Esophagus muscularis mucosa (tissue), 3 donors: ENCODE measurements around the gene GPR101.

Source experiments
- CTCF ChIP-seq, 3 experiments: fragments of 200-600 bp in 2 of 3; fragments of 450-650 bp in 1 of 3; sonication (generic) in 2 of 3; IDR thresholded peaks; one replicate each; pipeline ENCODE4 v1.5.1; 2017 to 2019; ENCODE audit warnings: antibody characterized with exemption in 3 of 3, mild to moderate bottlenecking in 2 of 3, moderate library complexity in 1 of 3
- POLR2A ChIP-seq: fragments of 450-650 bp; IDR thresholded peaks from one replicate; pipeline ENCODE4 v1.6.1; 2017; ENCODE audit warnings: antibody characterized with exemption, moderate library complexity, mild to moderate bottlenecking, low read depth
- POLR2AphosphoS5 ChIP-seq, 2 donors: sonication (generic); formaldehyde crosslinking; IDR thresholded peaks; one replicate each; pipeline ENCODE4 v1.6.1; 2017; ENCODE audit warnings: antibody characterized with exemption in 2 of 2

DNA sequence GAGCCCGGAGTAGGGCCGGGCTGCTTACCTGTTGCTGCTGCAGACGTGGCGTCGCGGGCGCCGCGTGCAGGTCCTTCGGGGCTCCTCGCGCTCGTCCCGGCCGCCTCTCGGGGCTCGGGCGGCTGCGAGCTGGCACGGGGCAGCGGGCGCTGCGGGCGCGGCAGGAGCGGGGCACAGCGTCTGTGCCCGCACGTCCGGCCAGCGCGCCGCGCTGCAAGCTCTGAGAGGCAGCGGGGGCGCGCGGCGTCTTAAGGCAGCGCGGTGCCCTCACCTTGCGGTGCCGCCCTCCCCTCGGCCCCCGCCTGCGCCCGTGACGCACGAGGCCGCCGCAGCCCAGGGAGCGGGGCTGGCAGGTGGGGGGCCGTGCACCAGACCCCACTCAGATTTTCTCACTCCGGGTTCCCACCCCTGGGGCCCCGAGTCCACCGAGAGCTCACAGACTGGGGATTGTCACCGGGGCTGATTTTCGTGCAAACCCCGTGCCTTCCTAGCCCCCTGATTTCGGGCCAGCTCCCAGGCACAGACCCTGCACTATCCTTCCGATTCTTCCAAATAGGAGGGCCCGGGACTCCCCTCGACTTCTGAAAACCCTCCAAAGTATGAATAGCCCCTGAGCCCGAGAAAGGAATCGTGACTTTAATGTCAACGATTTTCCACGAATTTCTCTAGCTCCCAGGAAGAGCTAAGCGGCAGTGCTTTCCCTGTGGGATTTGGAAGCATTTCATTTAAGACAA, at the start of gene GPR101:
- TF ChIP-seq CTCF (IDR thresholded peaks at IDR 0.05) (no peak), POLR2A (no peak), POLR2AphosphoS5 (IDR thresholded peaks at IDR 0.05) (no peak)
